ENCODE data around the gene CCDC191.

DNA sequence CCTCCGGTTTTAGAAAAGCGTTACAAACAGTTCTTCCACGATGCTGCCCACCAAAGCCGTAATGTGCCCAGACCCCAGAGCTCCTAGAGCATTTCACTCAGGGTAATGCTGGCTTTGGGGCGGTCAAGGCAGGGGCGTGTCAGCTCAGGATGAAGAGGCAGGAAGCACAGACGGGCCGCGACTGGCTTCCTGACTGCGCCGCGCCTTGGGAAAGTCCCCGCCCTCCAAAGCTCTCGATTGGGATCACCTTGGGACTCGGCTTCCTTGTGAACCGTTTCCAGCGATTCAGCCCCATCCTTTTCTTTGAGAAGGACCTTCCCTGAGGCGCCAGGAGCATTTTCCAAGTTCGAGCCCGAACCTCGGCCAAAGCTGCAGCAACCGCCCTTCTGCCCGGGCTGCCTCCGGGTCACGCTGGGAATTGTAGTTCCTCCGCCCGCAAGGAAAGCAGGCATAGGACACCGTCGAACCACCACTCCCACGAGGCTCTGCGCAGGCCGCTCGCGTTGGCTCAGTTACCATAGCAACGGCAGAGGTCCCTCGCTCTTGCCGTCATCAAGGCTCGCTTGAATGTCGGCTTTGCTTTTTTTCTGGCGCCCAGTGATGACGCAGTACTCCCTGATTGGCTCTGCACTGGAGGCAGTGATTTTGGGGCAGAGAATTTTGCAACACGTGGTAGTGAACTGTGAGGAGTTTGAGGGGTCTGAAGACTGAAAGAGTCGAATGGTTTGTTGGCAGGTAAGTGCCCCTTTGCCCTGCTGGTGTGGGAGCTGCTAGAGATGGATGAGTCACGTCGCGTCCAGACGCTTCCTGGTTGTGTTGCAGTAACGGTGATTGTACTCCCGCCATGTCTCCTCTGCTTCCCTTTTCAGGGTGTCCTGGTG is at the start of gene CCDC191, which contains the start of gene QTRT2:
- TF ChIP-seq CTCF (IDR thresholded peaks at IDR 0.05) (no peak), POLR2A (IDR thresholded peaks at IDR 0.05) (no peak), POLR2AphosphoS5 (IDR thresholded peaks at IDR 0.05; ENCODE audit: insufficient read depth in 1 of 2, low read depth in 1 of 2) (peak; percentile 83 to 99)
